SU-DHL-6 (cell line): ENCODE measurements around the gene ZFYVE26.

Source experiments
- H2AFZ ChIP-seq: fragments of 200-600 bp; sonication (generic); 2 replicates; pipeline ENCODE4 v1.6.1; 2014; ENCODE audit warnings: low read depth, mild to moderate bottlenecking, moderate library complexity, mixed read lengths, antibody characterized with exemption, low read length; ENCODE audit not compliant: severe bottlenecking
- H3F3A ChIP-seq: fragments of 200-600 bp; shearing (Covaris generic); 2 replicates; pipeline ENCODE4 v1.6.0; 2016; ENCODE audit warnings: antibody characterized with exemption, mild to moderate bottlenecking; ENCODE audit not compliant: insufficient read depth
- H3K27ac ChIP-seq: fragments of 200-600 bp; sonication (generic); 2 replicates; pipeline ENCODE4 v1.5.1; 2016; ENCODE audit warnings: low read depth, mild to moderate bottlenecking, low read length, moderate library complexity, mixed read lengths
- H3K27me3 ChIP-seq: fragments of 200-600 bp; sonication (generic), shearing (Covaris generic); 2 replicates; pipeline ENCODE4 v1.6.0; 2014; ENCODE audit warnings: mild to moderate bottlenecking, low read length
- H3K36me3 ChIP-seq: fragments of 200-600 bp; sonication (generic); 2 replicates; pipeline ENCODE4 v1.6.1; 2014; ENCODE audit warnings: mild to moderate bottlenecking, low read length, mixed read lengths
- H3K4me2 ChIP-seq: fragments of 300-600, 200-600 bp; shearing (Covaris generic), sonication (generic); 2 replicates; pipeline ENCODE4 v1.6.0; 2014; ENCODE audit warnings: low read length, low read depth, mild to moderate bottlenecking; ENCODE audit not compliant: poor library complexity, severe bottlenecking
- H3K4me3 ChIP-seq: fragments of 200-600 bp; sonication (generic); 2 replicates; pipeline ENCODE4 v1.5.1; 2014; ENCODE audit warnings: antibody characterized with exemption, low read length, mild to moderate bottlenecking, mixed read lengths; ENCODE audit not compliant: insufficient read depth, poor library complexity, severe bottlenecking
- H3K79me2 ChIP-seq: fragments of 200-600 bp; sonication (generic); 2 replicates; pipeline ENCODE4 v1.6.1; 2014; ENCODE audit warnings: mild to moderate bottlenecking, low read length, moderate library complexity; ENCODE audit not compliant: insufficient read depth
- H3K9ac ChIP-seq: fragments of 200-600 bp; sonication (generic); 2 replicates; pipeline ENCODE4 v1.7.0; 2014; ENCODE audit warnings: mild to moderate bottlenecking, low read length
- H3K9me2 ChIP-seq: fragments of 200-600 bp; sonication (generic); replicated peaks from 2 replicates; pipeline ENCODE4 v1.6.1; 2014; ENCODE audit warnings: low read length; ENCODE audit not compliant: insufficient read depth
- H3K9me3 ChIP-seq: fragments of 200-600 bp; sonication (generic); 2 replicates; pipeline ENCODE4 v1.6.1; 2014; ENCODE audit warnings: low read length, mixed read lengths; ENCODE audit not compliant: insufficient read depth
- H4K20me1 ChIP-seq: fragments of 200-600 bp; sonication (generic); 2 replicates; pipeline ENCODE4 v1.6.1; 2014; ENCODE audit warnings: low read depth, mild to moderate bottlenecking, antibody characterized with exemption, low read length, moderate library complexity, mixed read lengths
- CTCF ChIP-seq: fragments of 200-600 bp; sonication (generic); IDR thresholded peaks from one replicate; pipeline ENCODE4 v1.5.1; 2017; ENCODE audit warnings: antibody characterized with exemption, mild to moderate bottlenecking, low read length, moderate library complexity; ENCODE audit not compliant: insufficient read depth, poor library complexity, severe bottlenecking
- EZH2phosphoT487 ChIP-seq: fragments of 200-600 bp; sonication (generic), shearing (Covaris generic); conservative IDR thresholded peaks from 2 replicates; pipeline ENCODE4 v1.6.1; 2018; ENCODE audit warnings: mild to moderate bottlenecking, antibody characterized with exemption, low read length, moderate library complexity, mixed read lengths

Gene ZFYVE26

GRCh38 chr14:67852926-67853604 is 36.7 kb upstream of the ZFYVE26 start:
- TF ChIP-seq CTCF (no peak), EZH2phosphoT487 (no peak)
- Histone ChIP-seq H3K4me2 (no peak overlapping the region), H3K4me3 (no peak overlapping the region), H3K9me2 (no peaks in the 10 kb centered on the region), H3K27me3 (no peaks in the 10 kb centered on the region), H4K20me1 (no peaks in the 10 kb centered on the region), H3K36me3 (no peaks in the 10 kb centered on the region), H3K27ac (no peak overlapping the region), H3K79me2 (0 out of 2 replicates have a peak, but pooled peaks cover 5% of the 10 kb centered on the region), H3F3A (no peaks in the 10 kb centered on the region), H3K9me3 (no peaks in the 10 kb centered on the region), H3K9ac (no peak overlapping the region), H2AFZ (no peak overlapping the region)

DNA sequence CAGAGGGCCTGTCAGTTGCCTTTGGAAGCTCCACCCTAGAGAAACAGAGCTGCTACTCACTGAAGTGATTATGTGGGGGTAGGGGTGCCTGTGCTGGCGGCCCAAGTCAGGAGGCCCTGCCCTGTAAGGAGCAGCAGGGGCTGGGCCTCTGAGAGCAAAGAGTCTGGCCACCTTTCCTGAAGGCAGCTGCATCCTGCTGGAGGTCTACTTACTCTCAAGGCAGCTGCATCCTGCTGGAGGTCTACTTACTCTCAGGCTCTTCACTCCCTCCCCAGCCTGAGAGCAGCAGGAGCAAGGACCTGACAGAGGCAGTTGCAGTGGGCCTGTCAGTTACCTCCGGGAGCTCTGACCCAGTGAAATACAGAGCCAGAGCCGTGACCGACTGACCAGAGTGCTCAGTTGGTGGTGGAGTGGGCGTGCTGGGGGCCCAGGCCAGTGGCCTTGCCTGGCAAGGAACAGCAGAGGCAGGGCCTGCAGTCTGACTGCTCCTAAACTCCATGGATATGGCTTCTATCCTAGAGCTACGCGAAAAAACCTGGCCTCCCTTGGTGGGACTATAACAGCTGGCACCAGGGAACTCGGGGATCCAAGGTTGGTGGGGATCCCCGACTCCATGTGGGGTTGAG is 35.5 kb upstream of the ZFYVE26 start:
- Histone ChIP-seq H3K36me3 (no peaks in the 10 kb centered on the region), H3F3A (no peaks in the 10 kb centered on the region), H2AFZ (no peak overlapping the region), H3K4me3 (no peak overlapping the region), H3K79me2 (0 out of 2 replicates have a peak, but pooled peaks cover 5% of the 10 kb centered on the region), H3K9me3 (no peaks in the 10 kb centered on the region), H3K27ac (no peak overlapping the region), H3K9ac (no peak overlapping the region), H4K20me1 (no peaks in the 10 kb centered on the region), H3K4me2 (no peak overlapping the region), H3K27me3 (no peaks in the 10 kb centered on the region), H3K9me2 (no peaks in the 10 kb centered on the region)
- TF ChIP-seq CTCF (no peak), EZH2phosphoT487 (no peak)

GRCh38 chr14:67850066-67850830 is 33.9 kb upstream of the ZFYVE26 start:
- Histone ChIP-seq H3K4me2 (no peak overlapping the region), H3K9ac (no peak overlapping the region), H3K4me3 (no peak overlapping the region), H3K36me3 (no peaks in the 10 kb centered on the region), H3K27ac (no peak overlapping the region), H3K27me3 (no peaks in the 10 kb centered on the region), H3K79me2 (0 out of 2 replicates have a peak, but pooled peaks cover 5% of the 10 kb centered on the region), H3K9me2 (no peaks in the 10 kb centered on the region), H3K9me3 (no peaks in the 10 kb centered on the region), H2AFZ (no peak overlapping the region), H3F3A (no peaks in the 10 kb centered on the region), H4K20me1 (no peaks in the 10 kb centered on the region)
- TF ChIP-seq EZH2phosphoT487 (no peak), CTCF (no peak)
